Keratinocyte (primary cell): ENCODE results near the gene IL17A. TPM values are rescaled to one million over a fixed set of nuclear protein-coding genes. Genes with fewer than 3 reads are reported as not detected.

Experiments used
- DNase-seq: peaks from one replicate; pipeline ENCODE4 v3.0.0-alpha.2; 2011; ENCODE audit warnings: low read depth, missing footprints, low spot score
- FAIRE-seq: peaks from 2 replicates; lab custom pipeline; 2011; peaks lifted over from hg19 to GRCh38; lab: Jason Lieb, UNC
- H2AFZ ChIP-seq: 2 replicates; pipeline ENCODE4 v1.6.0; 2012; ENCODE audit warnings: low read length, control low read depth, inconsistent platforms; ENCODE audit not compliant: control insufficient read depth
- H3K27ac ChIP-seq: 2 replicates; pipeline ENCODE4 v1.5.1; 2011; ENCODE audit warnings: low read length; ENCODE audit not compliant: control insufficient read depth, insufficient read depth
- H3K27me3 ChIP-seq: 3 replicates; pipeline ENCODE4 v1.6.0; 2011; ENCODE audit warnings: low read length; ENCODE audit not compliant: control insufficient read depth, insufficient read depth; ENCODE audit errors: extremely low read depth
- H3K36me3 ChIP-seq, 2 experiments: 2 replicates in 1 of 2; 3 replicates in 1 of 2; pipeline ENCODE4 v1.5.1; 2011; ENCODE audit warnings: low read length in 2 of 2, mild to moderate bottlenecking in 1 of 2; ENCODE audit not compliant: control insufficient read depth in 2 of 2, insufficient read depth in 2 of 2; ENCODE audit errors: extremely low read depth in 1 of 2
- H3K4me1 ChIP-seq: 3 replicates; pipeline ENCODE4 v1.5.1; 2011; ENCODE audit warnings: low read length; ENCODE audit not compliant: control insufficient read depth, insufficient read depth; ENCODE audit errors: extremely low read depth
- H3K4me2 ChIP-seq: 3 replicates; pipeline ENCODE4 v1.6.0; 2011; ENCODE audit warnings: low read depth, low read length; ENCODE audit not compliant: control insufficient read depth, insufficient read depth; ENCODE audit errors: extremely low read depth
- H3K4me3 ChIP-seq, 3 experiments: fragments of 200-600 bp in 1 of 3; sonication (generic) in 1 of 3; 2 replicates in 2 of 3; 3 replicates in 1 of 3; pipeline ENCODE4 v1.5.1; 2011 to 2016; ENCODE audit warnings: low read length in 3 of 3, mild to moderate bottlenecking in 3 of 3, control low read depth in 2 of 3, inconsistent platforms in 1 of 3, low read depth in 1 of 3, mixed read lengths in 1 of 3, mixed run types in 1 of 3, moderate library complexity in 1 of 3; ENCODE audit not compliant: control insufficient read depth in 2 of 3, insufficient read depth in 2 of 3; ENCODE audit errors: extremely low read depth in 1 of 3
- H3K79me2 ChIP-seq: 2 replicates; pipeline ENCODE4 v1.6.0; 2012; ENCODE audit warnings: low read length; ENCODE audit not compliant: control insufficient read depth, insufficient read depth
- H3K9ac ChIP-seq: 3 replicates; pipeline ENCODE4 v1.6.0; 2011; ENCODE audit warnings: low read length; ENCODE audit not compliant: control insufficient read depth, insufficient read depth; ENCODE audit errors: extremely low read depth
- H3K9me1 ChIP-seq: 3 replicates; pipeline ENCODE4 v1.6.0; 2011; ENCODE audit warnings: low read length; ENCODE audit not compliant: control insufficient read depth, insufficient read depth; ENCODE audit errors: extremely low read depth
- H3K9me3 ChIP-seq: 2 replicates; pipeline ENCODE4 v1.5.1; 2012; ENCODE audit warnings: low read depth, low read length; ENCODE audit not compliant: control insufficient read depth
- H4K20me1 ChIP-seq: 3 replicates; pipeline ENCODE4 v1.6.0; 2011; ENCODE audit warnings: low read length; ENCODE audit not compliant: control insufficient read depth, insufficient read depth; ENCODE audit errors: extremely low read depth
- CTCF ChIP-seq, 3 experiments: IDR thresholded peaks in 1 of 3; conservative IDR thresholded peaks in 1 of 3; optimal IDR thresholded peaks in 1 of 3; 2 replicates in 2 of 3; 3 replicates in 1 of 3; pipeline versions ENCODE3 to v1.5.1; 2011; ENCODE audit warnings: low read length in 3 of 3, mild to moderate bottlenecking in 3 of 3, moderate library complexity in 2 of 3, control low read depth in 1 of 3, inconsistent platforms in 1 of 3; ENCODE audit not compliant: insufficient read depth in 2 of 3; ENCODE audit errors: extremely low read depth in 1 of 3
- EZH2 ChIP-seq: IDR thresholded peaks from one replicate; pipeline ENCODE4 v1.6.1; 2012; ENCODE audit warnings: inconsistent platforms, mild to moderate bottlenecking, low read length, moderate library complexity
- dilution Hi-C: fragments of 300-500 bp; cut with MboI; formaldehyde crosslinking; loops from one replicate; pipeline ENCODE4 v1.7.0; 2020; ENCODE audit warnings: low sequenced_read_pairs; ENCODE audit not compliant: extremely low pct_ligation_motif_present
- polyA plus RNA-seq, 5 experiments: library from polyadenylated mRNA; depleted of rRNA in 3 of 5; stranded (reverse) in 3 of 5; stranded (forward) in 1 of 5; unstranded in 1 of 5; fragments of >200 nt; gene quantifications; 1 replicate in 1 of 5; 2 replicates in 3 of 5; 3 replicates in 1 of 5; pipeline versions ENCODE4 v1.2.1 to v1.2.3, GENCODE V29; 2011 to 2012; ENCODE audit warnings: missing spikeins in 2 of 5, low read depth in 1 of 5, low replicate concordance in 1 of 5

IL17A gene
- polyA plus RNA-seq, 1 donor (not counting 4 experiments of a cell fraction or from before 2014, with no cell fraction given) = not detected

GRCh38 chr6:52160472-52161104, 25.6 kb upstream of the IL17A start:
- DNase-seq (no peak), FAIRE-seq (no peak)
- H3K9me3 ChIP-seq = no peaks in the 10 kb centered on the region
- no peak overlapping the region for H3K27ac ChIP-seq
- no peaks in the 10 kb centered on the region for H3K27me3 ChIP-seq
- no peak overlapping the region for H3K4me3 ChIP-seq
- H3K79me2 ChIP-seq = no peaks in the 10 kb centered on the region
- H3K9ac ChIP-seq = no peak overlapping the region
- no peaks in the 10 kb centered on the region for H3K36me3 ChIP-seq
- no peaks in the 10 kb centered on the region for H3K9me1 ChIP-seq
- no peak overlapping the region for H2AFZ ChIP-seq
- peaks cover 12% of the 10 kb centered on the region for H3K4me1 ChIP-seq
- no peak overlapping the region for H3K4me2 ChIP-seq
- TF ChIP-seq EZH2 = no peak
- no peak for TF ChIP-seq CTCF (optimal IDR thresholded peaks at IDR 0.05 in 1 of 3, IDR thresholded peaks at IDR 0.05 in 1 of 3, conservative IDR thresholded peaks at IDR 0.05 in 1 of 3; ENCODE audit: extremely low read depth in 1 of 3, insufficient read depth in 2 of 3, low read length in 3 of 3)
- dilution Hi-C loops = no loop called here
- no peaks in the 10 kb centered on the region for H4K20me1 ChIP-seq

- H3K9me1 ChIP-seq = no peaks in the 10 kb centered on the region
- H3K27ac ChIP-seq = no peak overlapping the region
- FAIRE-seq = no peak
- H3K9me3 ChIP-seq = no peaks in the 10 kb centered on the region
- H2AFZ ChIP-seq = no peak overlapping the region
- H3K9ac ChIP-seq = no peak overlapping the region
- H3K27me3 ChIP-seq = no peaks in the 10 kb centered on the region
- no peak overlapping the region for H3K4me2 ChIP-seq
- H3K4me3 ChIP-seq = no peak overlapping the region
- TF ChIP-seq CTCF (optimal IDR thresholded peaks at IDR 0.05 in 1 of 3, IDR thresholded peaks at IDR 0.05 in 1 of 3, conservative IDR thresholded peaks at IDR 0.05 in 1 of 3; ENCODE audit: extremely low read depth in 1 of 3, insufficient read depth in 2 of 3, low read length in 3 of 3) (no peak), EZH2 (no peak)
- dilution Hi-C loops = no loop called here
- H3K4me1 ChIP-seq = peaks cover 4% of the 10 kb centered on the region
- no peak for DNase-seq
- H3K79me2 ChIP-seq = no peaks in the 10 kb centered on the region
- H4K20me1 ChIP-seq = no peaks in the 10 kb centered on the region
- H3K36me3 ChIP-seq = no peaks in the 10 kb centered on the region
These were observed 24.3 kb upstream of the IL17A start for GRCh38 chr6:52161689-52162438.
